ENCODE results near the gene TBC1D32.
"Not testable (repeated sequence)": the region's sequence is repeated elsewhere in the genome, so short reads cannot be mapped to it uniquely, and the experiment has no call there.

The TBC1D32 gene

DNA sequence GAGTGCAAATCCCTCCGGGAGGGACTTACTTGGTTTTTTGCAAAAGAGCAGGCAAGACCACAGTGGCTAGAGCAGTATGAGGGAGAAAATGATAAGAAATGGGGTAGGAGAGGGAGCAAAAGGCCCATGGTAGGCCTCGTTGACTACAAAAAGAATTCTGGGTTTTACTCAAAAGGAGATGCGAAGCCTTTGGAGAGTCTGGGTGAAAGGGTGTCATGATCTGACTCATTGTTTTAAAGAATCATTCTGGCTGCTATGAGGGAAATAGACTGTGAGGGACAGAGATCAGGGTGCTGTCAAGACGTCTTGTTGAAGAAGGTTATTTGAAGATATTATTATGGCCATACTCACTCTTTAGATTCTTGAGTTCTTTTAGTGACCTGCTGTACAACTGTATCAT lies 13.0 kb downstream of the TBC1D32 start:
- TF ChIP-seq, protein P1, sequence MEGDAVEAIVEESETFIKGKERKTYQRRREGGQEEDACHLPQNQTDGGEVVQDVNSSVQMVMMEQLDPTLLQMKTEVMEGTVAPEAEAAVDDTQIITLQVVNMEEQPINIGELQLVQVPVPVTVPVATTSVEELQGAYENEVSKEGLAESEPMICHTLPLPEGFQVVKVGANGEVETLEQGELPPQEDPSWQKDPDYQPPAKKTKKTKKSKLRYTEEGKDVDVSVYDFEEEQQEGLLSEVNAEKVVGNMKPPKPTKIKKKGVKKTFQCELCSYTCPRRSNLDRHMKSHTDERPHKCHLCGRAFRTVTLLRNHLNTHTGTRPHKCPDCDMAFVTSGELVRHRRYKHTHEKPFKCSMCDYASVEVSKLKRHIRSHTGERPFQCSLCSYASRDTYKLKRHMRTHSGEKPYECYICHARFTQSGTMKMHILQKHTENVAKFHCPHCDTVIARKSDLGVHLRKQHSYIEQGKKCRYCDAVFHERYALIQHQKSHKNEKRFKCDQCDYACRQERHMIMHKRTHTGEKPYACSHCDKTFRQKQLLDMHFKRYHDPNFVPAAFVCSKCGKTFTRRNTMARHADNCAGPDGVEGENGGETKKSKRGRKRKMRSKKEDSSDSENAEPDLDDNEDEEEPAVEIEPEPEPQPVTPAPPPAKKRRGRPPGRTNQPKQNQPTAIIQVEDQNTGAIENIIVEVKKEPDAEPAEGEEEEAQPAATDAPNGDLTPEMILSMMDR (IDR thresholded peaks at IDR 0.05; ENCODE audit: low read depth, low read length): no peak
- no peak for DNase-seq (ENCODE audit: extremely low read depth, low read depth)

DNA sequence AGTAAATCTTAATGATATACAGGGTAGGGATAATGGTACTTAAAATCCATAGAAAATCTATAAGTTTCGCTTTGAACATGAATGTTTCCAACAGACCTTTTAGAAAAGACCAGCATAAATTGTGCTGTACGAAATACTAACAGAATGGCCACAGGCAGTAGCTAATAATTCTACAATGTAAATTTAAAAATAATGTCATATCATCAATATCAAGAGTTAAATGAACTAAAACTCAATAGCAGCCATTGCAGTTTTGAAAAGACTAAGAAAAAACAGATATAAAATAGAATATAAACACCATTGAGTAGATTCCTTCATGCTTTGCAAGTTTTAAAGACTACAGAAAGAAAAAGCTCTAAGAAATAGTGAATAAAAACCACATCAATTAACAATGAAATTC lies 14.7 kb downstream of the TBC1D32 start:
- DNase-seq (ENCODE audit: extremely low read depth, low read depth): no peak
- TF ChIP-seq, protein P1 (IDR thresholded peaks at IDR 0.05; ENCODE audit: low read depth, low read length): no peak

DNA sequence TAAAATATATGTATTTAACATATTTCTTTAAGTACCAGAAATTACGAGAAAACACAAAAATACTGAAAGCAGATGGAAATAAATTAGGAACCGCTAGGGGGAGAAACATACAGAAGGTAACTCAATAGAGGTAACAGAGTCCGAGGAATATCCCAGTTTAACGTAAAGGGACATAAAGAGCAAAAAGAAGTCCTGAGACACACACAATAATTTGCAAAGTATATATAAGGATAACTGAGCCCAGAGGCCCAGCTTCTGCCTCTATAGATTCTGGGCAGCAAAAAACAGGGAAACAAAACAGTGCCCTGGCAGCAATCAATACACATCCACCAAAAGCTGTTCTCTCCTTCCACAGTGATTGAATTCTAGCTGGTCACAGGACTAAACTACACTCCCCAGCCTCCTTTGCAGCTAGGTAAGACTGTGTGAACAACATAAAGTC lies 15.1 kb downstream of the TBC1D32 start:
- no peak for DNase-seq (ENCODE audit: extremely low read depth, low read depth)
- TF ChIP-seq, protein P1 (IDR thresholded peaks at IDR 0.05; ENCODE audit: low read depth, low read length): peak; percentile 53

DNA sequence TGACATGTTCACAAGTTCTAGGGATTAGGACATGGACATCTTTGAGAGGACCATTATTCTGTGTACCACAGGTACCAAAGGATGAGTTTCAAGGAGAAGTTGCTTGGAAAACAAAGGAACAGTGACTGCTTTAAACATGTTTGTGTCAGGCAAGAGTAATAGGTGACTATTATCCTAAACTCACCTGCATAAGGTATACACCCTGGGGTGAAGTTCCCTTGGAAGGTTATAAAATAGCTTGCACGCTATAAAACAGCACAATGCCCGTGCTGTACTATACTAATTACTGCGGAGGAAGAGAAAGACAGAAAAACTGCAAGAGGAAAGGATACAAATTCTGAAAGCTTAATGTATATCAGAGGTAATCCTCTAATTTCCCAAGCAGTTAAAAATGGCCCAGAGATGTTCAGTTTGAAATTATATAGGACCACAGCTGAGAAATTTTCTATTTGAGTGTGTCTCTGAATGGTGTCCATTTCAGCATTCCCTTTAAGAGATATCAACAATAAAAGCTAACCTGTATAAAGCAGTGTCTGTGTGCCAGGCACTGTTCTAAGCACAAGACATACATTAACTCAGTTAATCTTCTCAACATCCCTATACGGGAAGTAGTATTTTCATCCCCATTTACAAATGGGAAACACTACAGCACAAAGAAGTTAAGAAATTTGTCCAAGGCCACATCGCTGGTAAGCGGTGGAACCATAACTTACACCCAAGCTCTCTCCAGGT lies 19.7 kb downstream of the TBC1D32 start:
- TF ChIP-seq, protein P1 (IDR thresholded peaks at IDR 0.05; ENCODE audit: low read depth, low read length): no peak
- no peak for DNase-seq (ENCODE audit: extremely low read depth, low read depth)

DNA sequence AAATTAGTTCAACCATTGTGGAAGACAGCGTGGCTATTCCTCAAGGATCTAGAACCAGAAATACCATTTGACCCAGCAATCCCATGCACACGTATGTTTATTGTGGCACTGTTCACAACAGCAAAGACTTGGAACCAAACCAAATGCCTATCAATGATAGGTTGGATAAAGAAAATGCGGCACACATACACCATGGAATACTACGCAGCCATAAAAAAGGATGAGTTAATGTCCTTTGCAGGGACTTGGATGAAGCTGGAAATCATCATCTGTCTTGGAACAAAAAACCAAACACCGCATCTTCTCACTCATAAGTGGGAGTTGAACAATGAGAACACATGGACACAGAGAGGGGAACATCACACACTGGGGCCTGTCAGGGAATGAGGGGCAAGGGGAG lies 22.5 kb downstream of the TBC1D32 start:
- not testable (repeated sequence) for DNase-seq (ENCODE audit: extremely low read depth, low read depth)

DNA sequence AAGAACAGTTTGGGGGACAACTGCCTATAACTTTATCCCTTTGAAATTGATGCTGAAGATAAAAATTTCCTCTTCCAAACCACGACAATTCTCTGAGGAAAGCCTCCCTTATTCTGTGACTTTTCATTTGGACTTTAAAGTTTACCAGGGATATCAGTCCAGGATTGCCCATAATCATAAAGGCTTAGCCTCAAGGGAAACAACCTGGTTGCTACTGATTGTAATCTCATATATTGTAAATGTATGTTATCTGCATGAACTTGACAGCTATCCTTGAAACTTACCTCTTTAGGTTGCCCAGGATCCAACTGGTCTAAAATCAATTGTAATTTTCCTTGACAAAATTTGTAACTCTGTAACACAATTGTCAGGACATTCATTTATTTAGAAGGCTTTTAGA lies 23.8 kb downstream of the TBC1D32 start:
- TF ChIP-seq, protein P1 (IDR thresholded peaks at IDR 0.05; ENCODE audit: low read depth, low read length): no peak
- no peak for DNase-seq (ENCODE audit: extremely low read depth, low read depth)

DNA sequence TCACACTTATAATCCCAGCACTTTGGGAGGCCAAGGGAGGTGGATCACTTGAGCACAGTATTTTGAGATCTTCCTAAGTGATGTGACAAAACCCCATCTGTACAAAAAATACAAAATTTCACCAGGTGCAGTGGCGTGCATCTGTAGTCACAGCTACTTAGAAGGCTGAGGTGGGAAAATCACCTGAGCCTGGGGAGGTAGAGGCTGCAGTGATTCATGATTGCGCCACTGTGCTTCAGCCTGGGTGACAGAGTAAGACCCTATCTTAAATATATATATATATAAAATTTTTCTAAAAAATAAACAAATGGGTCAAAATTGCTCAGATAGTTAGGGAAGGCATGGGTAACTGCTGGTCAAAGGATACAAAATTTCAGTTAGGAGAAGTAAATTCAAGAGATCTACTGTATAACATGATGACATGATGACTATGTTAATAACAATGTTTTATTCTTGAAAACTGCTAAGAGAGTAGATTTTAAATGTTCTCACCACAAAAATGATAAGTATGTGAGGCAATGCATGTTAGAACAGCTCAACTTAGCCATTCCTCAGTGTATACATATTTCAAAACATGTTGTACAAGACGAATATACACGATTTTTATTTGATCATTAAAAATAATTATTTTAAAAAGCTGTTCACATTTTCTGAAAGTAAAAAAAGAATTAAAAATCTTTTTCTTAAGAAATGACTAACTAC lies 24.4 kb downstream of the TBC1D32 start:
- DNase-seq (ENCODE audit: extremely low read depth, low read depth): no peak
- TF ChIP-seq, protein P1 (IDR thresholded peaks at IDR 0.05; ENCODE audit: low read depth, low read length): no peak
